H9 (cell line): ENCODE results near the gene APCDD1L. TPM values are rescaled to one million over a fixed set of nuclear protein-coding genes. Genes with fewer than 3 reads are reported as not detected.

Source experiments
- DNase-seq: peaks from one replicate; pipeline ENCODE4 v3.0.0-alpha.2; 2017
- H2AFZ ChIP-seq: one replicate; pipeline ENCODE4 v1.6.1; 2013; ENCODE audit warnings: mild to moderate bottlenecking, low read length, control low read depth, moderate library complexity
- H2AK5ac ChIP-seq: 2 replicates; pipeline ENCODE4 v1.6.1; 2013; ENCODE audit warnings: low read length, control low read depth, mixed read lengths; ENCODE audit not compliant: insufficient read length
- H2BK120ac ChIP-seq: one replicate; pipeline ENCODE4 v1.6.1; 2013; ENCODE audit warnings: low read depth, mild to moderate bottlenecking, low read length, control low read depth, inconsistent platforms; ENCODE audit not compliant: poor library complexity, severe bottlenecking
- H2BK12ac ChIP-seq: 2 replicates; pipeline ENCODE4 v1.6.1; 2013; ENCODE audit warnings: low read length, control low read depth, mixed read lengths, low read depth; ENCODE audit not compliant: insufficient read length
- H2BK15ac ChIP-seq: 2 replicates; pipeline ENCODE4 v1.6.1; 2013; ENCODE audit warnings: low read depth, low read length, control low read depth
- H2BK20ac ChIP-seq: one replicate; pipeline ENCODE4 v1.6.1; 2013; ENCODE audit warnings: low read depth, mild to moderate bottlenecking, low read length, control low read depth, inconsistent platforms; ENCODE audit not compliant: poor library complexity, severe bottlenecking
- H2BK5ac ChIP-seq: 2 replicates; pipeline ENCODE4 v1.6.1; 2013; ENCODE audit warnings: low read length, control low read depth, mixed read lengths; ENCODE audit not compliant: insufficient read length
- H3K14ac ChIP-seq: 2 replicates; pipeline ENCODE4 v1.6.1; 2013; ENCODE audit warnings: low read length, control low read depth; ENCODE audit not compliant: insufficient read depth
- H3K18ac ChIP-seq: 2 replicates; pipeline ENCODE4 v1.6.1; 2013; ENCODE audit warnings: low read depth, mild to moderate bottlenecking, mixed read lengths, low read length, control low read depth; ENCODE audit not compliant: insufficient read length
- H3K23ac ChIP-seq: 2 replicates; pipeline ENCODE4 v1.6.1; 2013; ENCODE audit warnings: low read length, control low read depth, mixed read lengths, low read depth; ENCODE audit not compliant: insufficient read length
- H3K23me2 ChIP-seq: 2 replicates; pipeline ENCODE4 v1.6.1; 2013; ENCODE audit warnings: low read depth, mild to moderate bottlenecking, mixed read lengths, low read length, control low read depth; ENCODE audit not compliant: insufficient read length, poor library complexity, severe bottlenecking
- H3K27ac ChIP-seq: 2 replicates; pipeline ENCODE4 v1.5.1; 2013; ENCODE audit warnings: low read length, control low read depth, mixed read lengths, low read depth; ENCODE audit not compliant: insufficient read length
- H3K27me3 ChIP-seq: 2 replicates; pipeline ENCODE4 v1.6.1; 2013; ENCODE audit warnings: low read length, control low read depth, inconsistent platforms; ENCODE audit not compliant: insufficient read depth
- H3K4ac ChIP-seq: 2 replicates; pipeline ENCODE4 v1.6.1; 2013; ENCODE audit warnings: low read depth, mild to moderate bottlenecking, control low read depth, inconsistent platforms, low read length, moderate library complexity
- H3K4me1 ChIP-seq: 2 replicates; pipeline ENCODE4 v1.6.1; 2013; ENCODE audit warnings: low read length, control low read depth, inconsistent platforms; ENCODE audit not compliant: insufficient read depth
- H3K4me2 ChIP-seq: 2 replicates; pipeline ENCODE4 v1.6.1; 2013; ENCODE audit warnings: low read length, control low read depth, mixed read lengths; ENCODE audit not compliant: insufficient read length, insufficient read depth
- H3K56ac ChIP-seq: 2 replicates; pipeline ENCODE4 v1.6.1; 2013; ENCODE audit warnings: low read depth, mild to moderate bottlenecking, mixed read lengths, low read length, control low read depth; ENCODE audit not compliant: insufficient read length
- H3K79me1 ChIP-seq: 2 replicates; pipeline ENCODE4 v1.6.1; 2013; ENCODE audit warnings: low read depth, mild to moderate bottlenecking, moderate library complexity, low read length, control low read depth, inconsistent platforms; ENCODE audit not compliant: insufficient read depth, poor library complexity, severe bottlenecking
- H3K79me2 ChIP-seq: 2 replicates; pipeline ENCODE4 v1.6.1; 2013; ENCODE audit warnings: low read length, control low read depth, inconsistent platforms; ENCODE audit not compliant: insufficient read depth
- H3K9ac ChIP-seq: 2 replicates; pipeline ENCODE4 v1.6.1; 2013; ENCODE audit warnings: low read length, control low read depth, mixed read lengths; ENCODE audit not compliant: insufficient read length; ENCODE audit errors: extremely low read depth
- H3K9me3 ChIP-seq: one replicate; pipeline ENCODE4 v1.6.1; 2013; ENCODE audit warnings: low read depth, low read length, inconsistent platforms; ENCODE audit not compliant: control insufficient read depth
- H3T11ph ChIP-seq: one replicate; pipeline ENCODE4 v1.6.1; 2013; ENCODE audit warnings: mild to moderate bottlenecking, low read length, control low read depth, inconsistent platforms
- H4K20me1 ChIP-seq: one replicate; pipeline ENCODE4 v1.6.1; 2013; ENCODE audit not compliant: control insufficient read depth, insufficient read length, insufficient read depth
- H4K5ac ChIP-seq: 2 replicates; pipeline ENCODE4 v1.6.1; 2013; ENCODE audit warnings: low read depth, mild to moderate bottlenecking, mixed read lengths, low read length, control low read depth; ENCODE audit not compliant: insufficient read length
- H4K8ac ChIP-seq: replicated peaks from 2 replicates; pipeline ENCODE4 v1.6.1; 2013; ENCODE audit warnings: low read length, control low read depth, mixed read lengths, low read depth; ENCODE audit not compliant: insufficient read length
- H4K91ac ChIP-seq: 2 replicates; pipeline ENCODE4 v1.6.1; 2013; ENCODE audit warnings: low read depth, mild to moderate bottlenecking, moderate library complexity, mixed read lengths, low read length, control low read depth; ENCODE audit not compliant: insufficient read length
- H3K27ac Mint-ChIP-seq, 3 experiments: 2 replicates in 2 of 3; 3 replicates in 1 of 3; pipeline ENCODE4 v1.8.0; 2020 to 2021; ENCODE audit warnings: mixed read lengths in 3 of 3, mild to moderate bottlenecking in 1 of 3, moderate library complexity in 1 of 3
- H3K27me3 Mint-ChIP-seq: 2 replicates; pipeline ENCODE4 v1.8.0; 2021; ENCODE audit warnings: low read depth, mild to moderate bottlenecking, moderate library complexity, mixed read lengths
- H3K36me3 Mint-ChIP-seq, 3 experiments: 2 replicates in 2 of 3; 3 replicates in 1 of 3; pipeline ENCODE4 v1.8.0; 2020 to 2021; ENCODE audit warnings: low read depth in 3 of 3, mixed read lengths in 3 of 3; ENCODE audit not compliant: insufficient read depth in 1 of 3
- H3K4me1 Mint-ChIP-seq, 2 experiments: 2 replicates each; pipeline ENCODE4 v1.8.0; 2020; ENCODE audit warnings: mixed read lengths in 2 of 2
- H3K4me3 Mint-ChIP-seq, 2 experiments: 2 replicates in 1 of 2; 3 replicates in 1 of 2; pipeline ENCODE4 v1.8.0; 2020 to 2021; ENCODE audit warnings: mild to moderate bottlenecking in 2 of 2, mixed read lengths in 2 of 2, moderate library complexity in 1 of 2
- H3K9me3 Mint-ChIP-seq, 2 experiments: 2 replicates in 1 of 2; 3 replicates in 1 of 2; pipeline ENCODE4 v1.8.0; 2020; ENCODE audit warnings: mild to moderate bottlenecking in 2 of 2, mixed read lengths in 2 of 2, moderate library complexity in 1 of 2
- WGBS: extraction: QIAGEN DNeasy Blood & Tissue Kit; methylation state at CpG from one replicate; pipeline ENCODE4 v1.1.7; 2013; ENCODE audit warnings: missing lambda C conversion rate, low lambda C conversion rate, mixed read lengths; ENCODE audit not compliant: insufficient read length; ENCODE audit errors: extremely low coverage; 5-methylcytosine and 5-hydroxymethylcytosine counted together
- total RNA-seq: library from RNA; stranded (reverse); gene quantifications from 2 replicates; pipeline ENCODE4 v1.2.1, GENCODE V29; 2021
- TF ChIP-seq, protein P1 (sequence below): fragments of 200-600 bp; sonication (generic); conservative IDR thresholded peaks from 3 replicates; pipeline ENCODE4 v1.8.0; 2021; ENCODE audit warnings: antibody characterized with exemption, mild to moderate bottlenecking

APCDD1L gene
- total RNA-seq, 1 experiment from 2014 or later, result 0.68 TPM

DNA sequence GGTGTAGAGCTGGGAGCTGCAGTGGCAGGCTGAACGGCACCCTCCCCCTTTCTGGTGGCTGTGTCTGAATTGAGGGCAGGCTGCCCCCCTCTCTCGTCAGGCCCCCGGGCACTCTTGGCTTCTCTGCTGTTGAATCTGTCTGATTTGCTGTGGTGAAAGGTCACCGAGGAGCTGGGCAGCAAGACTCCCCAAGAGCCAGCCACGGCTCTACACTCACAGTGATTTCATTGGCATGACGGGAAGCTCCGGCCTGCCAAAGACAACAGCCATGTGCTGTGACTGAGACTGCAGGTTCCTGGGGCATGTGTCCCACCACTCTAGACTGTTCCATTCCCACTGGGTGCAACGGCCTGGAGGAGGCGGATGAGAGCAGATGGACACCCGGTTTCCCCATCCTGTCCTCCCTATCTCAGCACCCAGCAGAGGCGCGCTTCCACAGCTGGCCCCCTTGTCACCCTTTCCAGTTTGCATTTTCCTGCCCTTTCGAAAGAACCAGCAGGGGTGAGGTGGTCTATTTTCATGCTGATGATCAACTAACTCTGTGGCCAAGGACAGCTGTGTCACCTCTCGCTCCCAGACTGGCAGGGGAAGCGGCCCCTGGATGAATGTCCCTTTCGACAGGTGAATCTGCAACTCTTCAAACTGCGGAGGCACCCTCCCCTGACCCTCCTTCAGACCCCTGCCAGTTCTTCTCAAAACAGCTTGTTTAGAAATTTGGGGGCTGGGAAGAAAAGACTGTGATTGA, 2.2 kb downstream of the APCDD1L start:
- peaks cover 74% of the 10 kb centered on the region for H3K27me3 Mint-ChIP-seq
- no peaks in the 10 kb centered on the region for H3K9me3 ChIP-seq
- H3K4me2 ChIP-seq, result no peak overlapping the region

More for the DNA sequence above, 2.2 kb downstream of the APCDD1L start:
- Histone ChIP-seq H3K9ac (no peak overlapping the region), H2AFZ (no peak overlapping the region), H3K4me1 (no peaks in the 10 kb centered on the region), H3K27me3 (peaks cover 18% of the 10 kb centered on the region; the same call in 1 of the 2 replicates), H2AK5ac (no peak overlapping the region), H4K5ac (no peak overlapping the region), H2BK12ac (no peak overlapping the region), H3K79me1 (no peaks in the 10 kb centered on the region), H4K8ac (no peak overlapping the region), H2BK5ac (no peak overlapping the region), H2BK15ac (no peak overlapping the region), H3T11ph (no peak overlapping the region), H3K27ac (no peak overlapping the region), H3K14ac (no peak overlapping the region), H3K23me2 (peaks cover 13% of the 10 kb centered on the region), H4K20me1 (no peaks in the 10 kb centered on the region), H3K18ac (no peak overlapping the region), H2BK120ac (no peak overlapping the region), H2BK20ac (no peak overlapping the region), H3K23ac (no peak overlapping the region), H4K91ac (no peak overlapping the region), H3K4ac (no peak overlapping the region), H3K56ac (no peak overlapping the region), H3K79me2 (no peaks in the 10 kb centered on the region)
- WGBS, result no CpG with 5 or more reads among the region's 17 CpGs
- peaks cover 20 to 25% of the 10 kb centered on the region in 2 experiments for H3K4me1 Mint-ChIP-seq
- H3K4me3 Mint-ChIP-seq, result peak overlapping the region; percentile 31 to 73; a peak in 3 of 5 replicates
- DNase-seq, result peak; percentile 52
- peaks cover 0 to 13% of the 10 kb centered on the region in 2 experiments; a peak in 3 of 5 replicates for H3K9me3 Mint-ChIP-seq
- TF ChIP-seq, protein P1, sequence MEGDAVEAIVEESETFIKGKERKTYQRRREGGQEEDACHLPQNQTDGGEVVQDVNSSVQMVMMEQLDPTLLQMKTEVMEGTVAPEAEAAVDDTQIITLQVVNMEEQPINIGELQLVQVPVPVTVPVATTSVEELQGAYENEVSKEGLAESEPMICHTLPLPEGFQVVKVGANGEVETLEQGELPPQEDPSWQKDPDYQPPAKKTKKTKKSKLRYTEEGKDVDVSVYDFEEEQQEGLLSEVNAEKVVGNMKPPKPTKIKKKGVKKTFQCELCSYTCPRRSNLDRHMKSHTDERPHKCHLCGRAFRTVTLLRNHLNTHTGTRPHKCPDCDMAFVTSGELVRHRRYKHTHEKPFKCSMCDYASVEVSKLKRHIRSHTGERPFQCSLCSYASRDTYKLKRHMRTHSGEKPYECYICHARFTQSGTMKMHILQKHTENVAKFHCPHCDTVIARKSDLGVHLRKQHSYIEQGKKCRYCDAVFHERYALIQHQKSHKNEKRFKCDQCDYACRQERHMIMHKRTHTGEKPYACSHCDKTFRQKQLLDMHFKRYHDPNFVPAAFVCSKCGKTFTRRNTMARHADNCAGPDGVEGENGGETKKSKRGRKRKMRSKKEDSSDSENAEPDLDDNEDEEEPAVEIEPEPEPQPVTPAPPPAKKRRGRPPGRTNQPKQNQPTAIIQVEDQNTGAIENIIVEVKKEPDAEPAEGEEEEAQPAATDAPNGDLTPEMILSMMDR, result peak; percentile 13; the same call in 2 of the 3 replicates
- peaks cover 0 to 17% (median 0%) of the 10 kb centered on the region in 3 experiments; a peak in 4 of 7 replicates for H3K36me3 Mint-ChIP-seq
- H3K27ac Mint-ChIP-seq, result no peak overlapping the region
